Measurements from ENCODE around the gene VCX3B.
"Not testable (repeated sequence)": the region's sequence is repeated elsewhere in the genome, so short reads cannot be mapped to it uniquely, and the experiment has no call there.

The VCX3B gene

DNA sequence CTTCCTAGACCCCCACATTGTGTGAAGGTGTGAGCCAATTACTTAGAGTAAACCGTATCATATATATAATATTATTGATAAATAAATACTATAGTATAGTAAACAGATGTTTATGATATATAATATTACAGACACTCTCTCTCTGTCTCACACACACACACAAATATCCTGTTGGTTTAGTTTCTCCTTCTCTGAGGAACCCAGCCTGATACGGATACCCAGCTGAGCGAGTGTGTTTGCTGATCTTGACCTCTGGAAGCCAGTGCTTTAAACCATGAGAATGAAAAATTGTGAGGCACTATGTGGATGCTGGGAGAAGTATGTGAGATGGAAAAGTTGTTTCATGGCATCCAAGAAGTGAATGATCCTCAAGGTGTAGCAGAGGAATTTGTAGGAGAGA lies at the start of gene VCX3B:
VCX3B (plus strand) TSS at position 301 of the 400 bp plus-strand sequence. CDS start 621 bp downstream, outside the sequence.
- DNase-seq, result not testable (repeated sequence)

DNA sequence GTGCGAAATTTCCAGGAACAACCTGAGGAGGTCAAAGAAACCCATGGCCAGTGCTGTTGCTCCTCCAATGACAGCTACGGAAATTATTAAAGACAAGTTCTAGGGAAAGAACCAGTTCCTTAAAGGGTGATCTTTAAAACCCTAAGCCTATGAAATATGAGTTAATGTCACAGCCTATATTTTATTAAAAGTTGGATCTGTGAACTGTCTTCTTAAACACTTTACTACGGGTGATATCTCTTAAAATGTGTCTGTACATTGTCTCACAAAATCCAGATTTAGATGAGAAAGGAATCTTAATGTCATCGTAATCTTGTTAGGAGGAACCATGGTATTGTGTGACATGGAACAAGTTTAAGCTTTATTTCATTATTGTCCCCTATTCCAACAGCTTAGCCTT lies 46.3 kb upstream of the VCX3B start:
- DNase-seq, result no peak

DNA sequence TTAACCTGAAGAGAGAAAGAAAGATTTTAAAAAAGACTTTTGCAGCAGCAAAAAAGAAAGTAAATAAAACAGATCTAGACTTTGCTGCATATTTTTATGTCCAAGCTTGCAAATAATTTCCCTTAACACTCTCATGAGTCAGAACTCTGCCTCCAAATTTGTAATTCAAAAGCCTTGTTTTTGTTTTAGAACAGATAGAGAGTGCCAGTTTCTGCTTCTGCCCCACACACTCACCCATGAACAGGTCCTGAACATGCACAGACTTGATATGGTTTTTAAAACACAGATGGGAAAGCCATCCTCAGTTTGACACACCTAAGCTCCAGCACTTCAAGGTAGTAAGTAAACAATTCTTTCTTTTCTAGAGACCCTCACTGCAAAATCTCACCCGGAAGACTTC lies 39.7 kb upstream of the VCX3B start:
- DNase-seq, result no peak

DNA sequence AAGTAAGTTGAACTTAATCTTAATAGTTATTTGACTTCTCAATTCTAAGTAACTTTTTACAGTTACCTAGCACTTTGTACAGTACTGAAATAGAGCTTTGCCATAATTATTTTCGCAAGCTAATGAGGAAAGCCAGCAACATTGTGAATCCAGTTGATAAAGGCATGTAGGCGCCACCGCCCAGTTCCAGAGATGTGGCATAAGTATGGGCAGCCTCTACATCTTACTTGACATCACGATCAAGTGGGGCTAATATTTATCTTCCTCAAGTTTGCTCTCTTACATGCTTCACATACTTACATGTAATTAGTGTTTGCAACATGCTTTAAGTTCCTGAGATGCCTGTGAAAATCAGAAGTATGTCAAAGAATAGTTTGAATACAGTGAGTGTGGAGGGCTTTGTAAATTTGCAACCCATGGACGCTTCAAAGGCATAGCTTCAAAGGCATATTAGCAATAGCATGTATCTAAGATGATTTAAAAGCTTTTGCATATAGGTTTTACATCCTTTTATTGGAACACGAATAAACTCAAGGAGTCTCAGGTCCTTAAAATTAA lies 34.9 kb upstream of the VCX3B start:
- no peak for DNase-seq

DNA sequence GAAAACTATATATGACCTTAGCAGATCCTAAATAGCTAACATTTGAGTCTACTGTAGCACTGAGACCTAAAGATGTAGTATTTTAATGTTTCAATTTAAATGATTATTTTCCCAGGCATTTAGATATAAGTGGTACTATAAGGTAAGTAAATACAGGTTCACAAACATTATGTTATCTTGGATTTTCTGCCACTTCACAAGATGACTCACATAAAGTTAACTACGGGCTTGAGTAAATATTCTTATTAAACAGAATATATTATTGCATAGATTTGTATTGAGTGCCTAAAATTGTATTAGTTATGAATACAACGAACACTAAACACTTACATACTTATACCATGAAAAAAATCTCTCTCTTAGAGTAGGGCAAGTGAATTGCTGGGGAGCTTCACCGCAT lies 34.2 kb upstream of the VCX3B start:
- DNase-seq, result no peak

DNA sequence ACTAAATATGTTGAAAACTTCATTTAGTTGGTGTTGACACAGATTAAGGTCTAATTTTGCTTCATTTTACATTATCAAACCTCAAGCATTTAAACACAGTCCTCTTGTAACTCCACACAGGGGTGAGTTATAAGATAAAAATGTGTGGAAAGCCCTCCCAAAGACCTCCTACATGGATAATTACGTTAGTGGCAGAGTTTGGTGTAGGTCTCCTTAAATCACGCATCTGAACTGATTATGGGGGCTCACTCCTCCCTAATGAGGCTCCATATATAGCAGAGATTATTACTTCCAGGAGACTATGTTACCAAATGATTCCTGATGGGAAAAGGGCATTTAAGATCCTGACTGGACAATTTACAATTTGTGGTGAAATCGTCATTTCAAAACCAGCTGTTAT lies 32.2 kb upstream of the VCX3B start:
- DNase-seq, result no peak

DNA sequence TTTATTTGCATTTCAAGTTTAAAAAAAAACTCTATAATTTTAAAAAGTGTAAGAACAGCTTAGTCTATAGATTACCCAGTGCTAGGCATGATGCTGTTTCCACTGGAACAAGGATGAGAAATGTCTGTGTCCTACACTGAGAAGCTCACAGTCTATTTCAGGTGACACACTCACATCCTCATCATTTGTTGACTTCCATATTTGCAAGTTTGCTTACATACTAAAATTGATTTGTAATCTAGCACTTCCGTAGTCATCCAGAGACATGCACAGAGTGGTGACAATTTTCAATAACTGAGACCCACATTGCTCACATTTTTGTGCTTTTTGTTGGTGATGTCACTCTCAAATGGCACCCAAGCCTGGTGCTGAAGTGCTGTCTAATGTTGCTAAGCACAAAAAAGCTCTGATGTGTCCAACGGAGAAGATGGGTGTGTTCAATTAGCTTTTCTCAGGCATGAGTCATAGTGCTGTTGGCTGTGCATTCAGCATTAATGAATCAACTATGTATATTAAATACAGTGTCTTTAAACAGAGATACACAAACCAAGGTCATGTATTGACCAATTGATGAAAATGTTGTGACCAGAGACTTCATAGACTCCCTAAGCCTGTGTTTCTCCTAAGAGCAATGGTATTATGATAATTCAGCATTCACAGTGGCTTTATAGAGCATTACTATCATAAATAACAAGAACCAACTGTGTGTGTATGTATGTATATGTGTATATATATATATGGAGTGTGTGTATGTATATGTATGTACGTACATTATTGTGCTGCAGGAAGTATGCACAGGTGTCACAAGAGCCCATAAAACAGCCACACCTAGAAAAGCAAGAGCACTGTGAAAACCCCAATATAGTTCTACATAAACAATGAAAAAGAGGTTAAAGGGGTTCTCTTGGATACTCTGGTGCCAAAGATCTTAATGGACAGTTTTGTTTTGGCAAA lies 31.2 kb upstream of the VCX3B start:
- DNase-seq, result no peak

DNA sequence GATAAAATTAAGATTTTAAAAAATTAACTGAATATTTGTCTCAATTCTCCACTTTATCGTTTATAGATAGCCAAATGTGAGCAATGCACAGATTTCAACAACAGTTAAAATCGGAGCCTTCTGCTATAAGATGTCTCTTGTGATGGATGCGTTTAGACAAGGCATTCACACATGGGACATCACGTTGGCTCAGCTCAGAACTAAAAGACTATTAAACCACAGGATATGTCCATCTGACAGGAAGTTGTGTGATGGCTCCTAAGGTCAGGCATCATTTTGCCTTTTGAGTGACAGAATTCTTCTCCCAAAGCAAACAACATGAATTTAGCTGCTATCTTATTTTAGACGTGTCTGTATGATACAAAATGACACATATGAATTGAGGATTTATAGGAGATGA lies 17.3 kb upstream of the VCX3B start:
- no peak for DNase-seq

DNA sequence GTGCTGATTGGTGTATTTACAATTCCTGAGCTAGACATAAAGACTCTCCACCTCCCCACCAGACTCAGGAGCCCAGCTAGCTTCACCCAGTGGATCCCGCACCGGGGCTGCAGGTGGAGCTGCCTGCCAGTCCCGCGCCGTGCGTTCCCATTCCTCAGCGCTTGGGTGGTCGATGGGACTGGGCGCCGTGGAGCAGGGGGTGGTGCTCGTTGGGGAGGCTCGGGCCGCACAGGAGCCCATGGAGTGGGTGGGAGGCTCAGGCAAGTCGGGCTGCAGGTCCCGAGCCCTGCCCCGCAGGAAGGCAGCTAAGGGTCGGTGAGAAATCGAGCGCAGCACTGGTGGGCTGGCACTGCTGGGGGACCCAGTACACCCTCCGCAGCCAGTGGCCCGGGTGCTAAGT lies 12.3 kb upstream of the VCX3B start:
- not testable (repeated sequence) for DNase-seq

DNA sequence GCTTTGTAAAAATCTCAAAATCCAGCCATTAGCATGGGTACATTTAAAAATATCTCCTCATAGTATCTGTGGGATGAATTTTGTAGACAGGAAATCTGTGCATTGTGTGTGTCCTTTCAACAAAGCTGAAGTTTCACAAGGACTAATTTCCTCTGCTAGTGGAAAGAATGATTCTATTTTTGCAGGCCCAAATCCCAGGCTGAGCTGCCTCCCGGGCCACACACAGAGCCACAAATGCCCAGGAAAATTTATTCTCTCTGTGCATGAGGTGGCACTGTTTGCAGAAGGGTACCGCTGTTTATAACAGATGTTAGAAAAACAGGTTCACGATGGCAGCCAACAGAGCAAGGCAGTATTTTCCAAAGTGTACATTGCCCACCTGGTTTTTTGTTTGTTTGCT lies 11.0 kb upstream of the VCX3B start:
- no peak for DNase-seq

DNA sequence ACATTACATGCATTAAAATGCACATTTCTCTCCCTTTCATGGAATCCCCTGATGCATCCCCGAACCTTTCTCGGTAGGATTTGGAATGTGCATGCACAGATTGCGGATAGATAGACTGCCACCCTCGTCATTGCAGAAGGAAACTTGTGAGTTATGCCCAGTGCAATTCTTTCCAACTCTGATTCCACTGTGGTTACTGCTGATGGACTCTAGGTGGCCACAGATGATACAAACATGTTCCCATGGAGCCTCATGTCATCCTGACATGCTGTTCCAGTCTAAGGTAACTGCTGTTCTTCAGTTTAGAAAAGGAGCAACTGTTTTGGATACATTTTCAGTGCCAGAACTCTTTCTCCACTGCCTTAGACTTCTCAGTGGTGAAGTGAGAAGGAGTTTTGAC lies 9.1 kb upstream of the VCX3B start:
- DNase-seq, result no peak

DNA sequence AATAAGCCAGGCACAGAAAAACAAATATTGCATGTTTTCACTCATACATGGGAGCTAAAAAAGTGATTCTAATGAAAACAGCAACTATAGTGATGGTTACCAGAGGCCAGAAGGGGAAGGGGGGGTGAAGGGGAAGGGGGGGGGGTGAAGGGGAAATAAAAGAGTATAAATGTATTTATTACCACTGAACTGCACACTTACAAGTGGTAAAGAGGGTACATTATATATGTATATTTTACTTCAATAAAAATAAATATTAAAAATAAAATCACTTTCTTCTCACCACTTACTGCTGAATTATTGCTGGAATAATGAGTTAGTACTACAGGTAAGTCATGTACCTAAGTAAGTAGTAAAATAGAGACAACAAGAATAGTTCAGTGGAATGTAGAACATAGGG lies 2.1 kb upstream of the VCX3B start:
- DNase-seq, result no peak

DNA sequence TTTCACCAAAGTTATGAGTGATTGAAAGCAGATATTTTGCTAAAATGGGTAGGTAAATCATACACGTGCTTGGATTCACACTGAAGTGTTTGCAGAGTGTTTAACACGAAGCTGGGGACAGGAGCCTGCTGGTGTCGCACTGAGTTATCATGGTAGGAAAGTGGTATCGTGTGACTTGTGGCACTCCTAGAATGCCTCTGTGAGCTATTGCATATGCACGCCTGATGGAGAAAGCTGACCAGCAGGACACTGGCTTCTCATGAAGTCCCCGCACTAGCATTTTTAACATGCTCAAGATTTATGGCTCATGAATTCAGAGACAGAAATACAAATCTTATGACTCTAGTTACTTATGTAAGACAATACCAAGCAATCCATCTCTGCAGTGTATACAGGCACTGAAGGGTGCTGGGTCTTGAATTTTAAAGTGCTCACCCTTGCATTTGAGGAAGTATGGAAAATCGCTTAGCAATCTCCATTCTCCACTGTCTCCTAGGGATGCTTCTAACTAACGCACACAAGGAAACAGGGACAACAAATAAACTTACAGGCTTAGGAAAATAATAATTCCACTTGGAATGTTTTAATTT lies 19.8 kb downstream of the VCX3B start:
- DNase-seq, result no peak

DNA sequence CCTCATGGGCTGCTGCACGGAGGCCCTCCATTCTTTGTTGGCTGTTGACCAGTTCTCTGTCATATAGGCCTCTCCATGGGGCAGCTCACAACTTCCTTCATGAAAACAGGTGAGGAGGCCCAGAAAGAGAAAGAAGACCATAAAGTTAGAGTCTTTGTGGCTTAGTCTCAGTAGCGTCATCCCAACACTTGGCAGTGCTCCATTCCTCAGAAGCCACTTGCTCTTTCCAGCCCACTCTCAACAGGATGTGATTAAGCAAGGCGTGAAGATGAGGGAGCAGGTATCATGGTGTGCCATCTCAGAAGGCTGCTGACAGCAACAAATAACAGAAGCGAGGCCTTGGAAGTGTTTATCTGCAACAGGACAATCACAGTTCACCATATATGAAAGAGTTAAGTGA lies 30.4 kb downstream of the VCX3B start:
- not testable (repeated sequence) for DNase-seq

DNA sequence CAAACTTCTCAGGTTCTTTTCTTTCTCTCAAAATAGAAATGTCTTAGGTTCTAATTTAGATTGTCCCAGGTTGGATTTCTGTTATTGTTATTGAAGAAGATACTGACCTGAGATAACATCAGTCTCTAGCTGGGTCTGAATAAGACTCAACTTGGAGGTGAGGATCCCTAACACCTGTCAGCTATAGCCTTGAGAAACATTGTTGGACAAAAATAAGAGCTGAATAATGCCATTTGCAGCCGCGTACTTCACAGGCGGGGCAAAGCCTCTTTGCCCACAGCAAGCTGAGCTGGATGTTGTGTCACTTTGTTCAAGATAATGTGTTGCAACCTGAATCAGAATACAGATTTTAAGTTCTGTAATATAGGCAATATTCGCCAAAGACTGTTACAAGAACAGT lies 35.6 kb downstream of the VCX3B start:
- no peak for DNase-seq

DNA sequence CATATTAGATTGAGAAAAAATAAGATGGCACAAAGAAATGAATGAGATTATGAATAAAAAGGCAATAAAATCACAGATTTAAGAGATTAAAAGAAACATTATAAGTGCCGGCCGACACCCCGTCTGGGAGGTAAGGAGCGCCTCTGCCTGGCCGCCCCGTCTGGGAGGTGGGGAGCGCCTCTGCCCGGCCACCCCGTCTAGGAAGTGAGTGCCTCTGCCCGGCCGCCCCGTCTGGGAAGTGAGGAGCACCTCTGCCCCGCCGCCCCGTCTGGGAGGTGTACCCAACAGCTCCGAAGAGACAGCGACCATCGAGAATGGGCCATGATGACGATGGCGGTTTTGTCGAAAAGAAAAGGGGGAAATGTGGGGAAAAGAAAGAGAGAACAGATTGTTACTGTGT lies 37.5 kb downstream of the VCX3B start:
- DNase-seq, result not testable (repeated sequence)

DNA sequence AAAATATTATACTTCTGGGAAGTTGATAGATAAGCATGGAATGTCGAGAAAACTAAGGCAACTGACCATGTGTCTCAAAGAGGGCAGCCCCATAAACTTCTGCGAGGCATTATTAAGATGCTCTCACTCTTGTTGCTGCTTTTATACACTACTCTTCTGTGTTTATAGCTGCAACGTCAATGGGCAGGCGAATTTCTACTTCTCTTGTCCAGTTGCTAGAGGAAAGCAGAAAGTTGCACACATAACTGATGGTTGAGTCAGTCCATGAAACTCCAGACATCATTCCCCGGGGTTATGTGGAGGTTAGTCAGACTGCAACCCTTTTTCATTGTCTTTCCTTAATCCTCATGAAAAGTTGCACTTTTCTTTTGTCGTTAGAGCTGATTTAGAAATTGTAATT lies 39.8 kb downstream of the VCX3B start:
- DNase-seq, result no peak
